Measurements from ENCODE around the gene TRIM71. TPM values are rescaled to one million over a fixed set of nuclear protein-coding genes. Genes with fewer than 3 reads are reported as not detected.

Gene TRIM71
- total and polyA plus RNA-seq, 2 of the 13 experiments (the other 11 are each of a cell fraction or from before 2014, with no cell fraction given) = 21.7 to 76.9 TPM

GRCh38 chr3:32850636-32851035 lies 32.8 kb downstream of the TRIM71 start (continued):
- TF ChIP-seq, protein P1, sequence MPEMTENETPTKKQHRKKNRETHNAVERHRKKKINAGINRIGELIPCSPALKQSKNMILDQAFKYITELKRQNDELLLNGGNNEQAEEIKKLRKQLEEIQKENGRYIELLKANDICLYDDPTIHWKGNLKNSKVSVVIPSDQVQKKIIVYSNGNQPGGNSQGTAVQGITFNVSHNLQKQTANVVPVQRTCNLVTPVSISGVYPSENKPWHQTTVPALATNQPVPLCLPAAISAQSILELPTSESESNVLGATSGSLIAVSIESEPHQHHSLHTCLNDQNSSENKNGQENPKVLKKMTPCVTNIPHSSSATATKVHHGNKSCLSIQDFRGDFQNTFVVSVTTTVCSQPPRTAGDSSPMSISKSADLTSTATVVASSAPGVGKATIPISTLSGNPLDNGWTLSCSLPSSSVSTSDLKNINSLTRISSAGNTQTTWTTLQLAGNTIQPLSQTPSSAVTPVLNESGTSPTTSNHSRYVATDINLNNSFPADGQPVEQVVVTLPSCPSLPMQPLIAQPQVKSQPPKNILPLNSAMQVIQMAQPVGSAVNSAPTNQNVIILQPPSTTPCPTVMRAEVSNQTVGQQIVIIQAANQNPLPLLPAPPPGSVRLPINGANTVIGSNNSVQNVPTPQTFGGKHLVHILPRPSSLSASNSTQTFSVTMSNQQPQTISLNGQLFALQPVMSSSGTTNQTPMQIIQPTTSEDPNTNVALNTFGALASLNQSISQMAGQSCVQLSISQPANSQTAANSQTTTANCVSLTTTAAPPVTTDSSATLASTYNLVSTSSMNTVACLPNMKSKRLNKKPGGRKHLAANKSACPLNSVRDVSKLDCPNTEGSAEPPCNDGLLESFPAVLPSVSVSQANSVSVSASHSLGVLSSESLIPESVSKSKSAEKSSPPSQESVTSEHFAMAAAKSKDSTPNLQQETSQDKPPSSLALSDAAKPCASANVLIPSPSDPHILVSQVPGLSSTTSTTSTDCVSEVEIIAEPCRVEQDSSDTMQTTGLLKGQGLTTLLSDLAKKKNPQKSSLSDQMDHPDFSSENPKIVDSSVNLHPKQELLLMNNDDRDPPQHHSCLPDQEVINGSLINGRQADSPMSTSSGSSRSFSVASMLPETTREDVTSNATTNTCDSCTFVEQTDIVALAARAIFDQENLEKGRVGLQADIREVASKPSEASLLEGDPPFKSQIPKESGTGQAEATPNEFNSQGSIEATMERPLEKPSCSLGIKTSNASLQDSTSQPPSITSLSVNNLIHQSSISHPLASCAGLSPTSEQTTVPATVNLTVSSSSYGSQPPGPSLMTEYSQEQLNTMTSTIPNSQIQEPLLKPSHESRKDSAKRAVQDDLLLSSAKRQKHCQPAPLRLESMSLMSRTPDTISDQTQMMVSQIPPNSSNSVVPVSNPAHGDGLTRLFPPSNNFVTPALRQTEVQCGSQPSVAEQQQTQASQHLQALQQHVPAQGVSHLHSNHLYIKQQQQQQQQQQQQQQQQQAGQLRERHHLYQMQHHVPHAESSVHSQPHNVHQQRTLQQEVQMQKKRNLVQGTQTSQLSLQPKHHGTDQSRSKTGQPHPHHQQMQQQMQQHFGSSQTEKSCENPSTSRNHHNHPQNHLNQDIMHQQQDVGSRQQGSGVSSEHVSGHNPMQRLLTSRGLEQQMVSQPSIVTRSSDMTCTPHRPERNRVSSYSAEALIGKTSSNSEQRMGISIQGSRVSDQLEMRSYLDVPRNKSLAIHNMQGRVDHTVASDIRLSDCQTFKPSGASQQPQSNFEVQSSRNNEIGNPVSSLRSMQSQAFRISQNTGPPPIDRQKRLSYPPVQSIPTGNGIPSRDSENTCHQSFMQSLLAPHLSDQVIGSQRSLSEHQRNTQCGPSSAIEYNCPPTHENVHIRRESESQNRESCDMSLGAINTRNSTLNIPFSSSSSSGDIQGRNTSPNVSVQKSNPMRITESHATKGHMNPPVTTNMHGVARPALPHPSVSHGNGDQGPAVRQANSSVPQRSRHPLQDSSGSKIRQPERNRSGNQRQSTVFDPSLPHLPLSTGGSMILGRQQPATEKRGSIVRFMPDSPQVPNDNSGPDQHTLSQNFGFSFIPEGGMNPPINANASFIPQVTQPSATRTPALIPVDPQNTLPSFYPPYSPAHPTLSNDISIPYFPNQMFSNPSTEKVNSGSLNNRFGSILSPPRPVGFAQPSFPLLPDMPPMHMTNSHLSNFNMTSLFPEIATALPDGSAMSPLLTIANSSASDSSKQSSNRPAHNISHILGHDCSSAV (CRISPR knock-in tag; IDR thresholded peaks at IDR 0.05; ENCODE audit: borderline replicate concordance) = no peak
- TF ChIP-seq CAMTA2 (CRISPR knock-in tag; IDR thresholded peaks at IDR 0.05; ENCODE audit: borderline replicate concordance) (no peak), ZMAT3 (CRISPR knock-in tag; conservative IDR thresholded peaks at IDR 0.05) (no peak), CSRNP1 (CRISPR knock-in tag; IDR thresholded peaks at IDR 0.05) (no peak), NFKB2 (CRISPR knock-in tag; IDR thresholded peaks at IDR 0.05; ENCODE audit: borderline replicate concordance) (no peak)
- TF ChIP-seq, protein P2, sequence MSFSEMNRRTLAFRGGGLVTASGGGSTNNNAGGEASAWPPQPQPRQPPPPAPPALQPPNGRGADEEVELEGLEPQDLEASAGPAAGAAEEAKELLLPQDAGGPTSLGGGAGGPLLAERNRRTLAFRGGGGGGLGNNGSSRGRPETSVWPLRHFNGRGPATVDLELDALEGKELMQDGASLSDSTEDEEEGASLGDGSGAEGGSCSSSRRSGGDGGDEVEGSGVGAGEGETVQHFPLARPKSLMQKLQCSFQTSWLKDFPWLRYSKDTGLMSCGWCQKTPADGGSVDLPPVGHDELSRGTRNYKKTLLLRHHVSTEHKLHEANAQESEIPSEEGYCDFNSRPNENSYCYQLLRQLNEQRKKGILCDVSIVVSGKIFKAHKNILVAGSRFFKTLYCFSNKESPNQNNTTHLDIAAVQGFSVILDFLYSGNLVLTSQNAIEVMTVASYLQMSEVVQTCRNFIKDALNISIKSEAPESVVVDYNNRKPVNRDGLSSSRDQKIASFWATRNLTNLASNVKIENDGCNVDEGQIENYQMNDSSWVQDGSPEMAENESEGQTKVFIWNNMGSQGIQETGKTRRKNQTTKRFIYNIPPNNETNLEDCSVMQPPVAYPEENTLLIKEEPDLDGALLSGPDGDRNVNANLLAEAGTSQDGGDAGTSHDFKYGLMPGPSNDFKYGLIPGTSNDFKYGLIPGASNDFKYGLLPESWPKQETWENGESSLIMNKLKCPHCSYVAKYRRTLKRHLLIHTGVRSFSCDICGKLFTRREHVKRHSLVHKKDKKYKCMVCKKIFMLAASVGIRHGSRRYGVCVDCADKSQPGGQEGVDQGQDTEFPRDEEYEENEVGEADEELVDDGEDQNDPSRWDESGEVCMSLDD (CRISPR knock-in tag; IDR thresholded peaks at IDR 0.05; ENCODE audit: borderline replicate concordance) = no peak

Measured in HepG2 (cell line).